Suprapubic skin (tissue), 4 donors: ENCODE measurements around the gene CTNND2. TPM values are rescaled to one million over a fixed set of nuclear protein-coding genes. Genes with fewer than 3 reads are reported as not detected.
A peak's percentile ranks its signal among the peaks of the same experiment; 100 is the strongest.

Experiments
- DNase-seq, 2 donors: peaks; one replicate each; pipeline ENCODE4 v3.0.0-alpha.2; 2019; ENCODE audit warnings: low spot score in 2 of 2
- H3K27ac ChIP-seq: fragments of 200-600 bp; sonication (generic); one replicate; pipeline ENCODE4 v1.5.1; 2019
- H3K27me3 ChIP-seq: fragments of 200-600 bp; sonication (generic); one replicate; pipeline ENCODE4 v1.5.1; 2019
- H3K36me3 ChIP-seq: fragments of 200-600 bp; sonication (generic); one replicate; pipeline ENCODE4 v1.5.1; 2019
- H3K4me1 ChIP-seq: fragments of 200-600 bp; sonication (generic); one replicate; pipeline ENCODE4 v1.5.1; 2019
- H3K4me3 ChIP-seq: fragments of 200-600 bp; sonication (generic); one replicate; pipeline ENCODE4 v1.5.1; 2019; ENCODE audit warnings: mild to moderate bottlenecking
- H3K9me3 ChIP-seq: fragments of 200-600 bp; sonication (generic); one replicate; pipeline ENCODE4 v1.5.1; 2019
- EP300 ChIP-seq: sonication (generic); formaldehyde crosslinking; IDR thresholded peaks from one replicate; pipeline ENCODE4 v1.6.1; 2017; ENCODE audit warnings: antibody characterized with exemption
- POLR2A ChIP-seq, 2 donors: fragments of 450-650 bp; IDR thresholded peaks; one replicate each; pipeline ENCODE4 v1.6.1; 2017; ENCODE audit warnings: antibody characterized with exemption in 2 of 2, mild to moderate bottlenecking in 2 of 2, moderate library complexity in 2 of 2
- POLR2AphosphoS5 ChIP-seq, 3 donors: sonication (generic); formaldehyde crosslinking; IDR thresholded peaks; one replicate each; pipeline ENCODE4 v1.6.1; 2017; ENCODE audit warnings: antibody characterized with exemption in 3 of 3
- WGBS: methylation state at CpG from one replicate; pipeline ENCODE4 v1.1.5; 2018; 5-methylcytosine and 5-hydroxymethylcytosine counted together
- total RNA-seq, 4 donors: library from RNA; depleted of rRNA; stranded (reverse); fragments of >200 nt; gene quantifications; one replicate each; pipeline ENCODE4 v1.1.0, GENCODE V29; 2016
- TF ChIP-seq, protein P1 (sequence below), 2 donors: fragments of 200-600 bp in 1 of 2; fragments of 450-650 bp in 1 of 2; sonication (generic) in 1 of 2; IDR thresholded peaks; one replicate each; pipeline ENCODE4 v1.5.1; 2016 to 2019; ENCODE audit warnings: antibody characterized with exemption in 2 of 2, mild to moderate bottlenecking in 1 of 2, moderate library complexity in 1 of 2

CTNND2 gene
- total RNA-seq, 4 donors from 2014 or later, result 0.40 to 3.8 (median 2.2) TPM

DNA sequence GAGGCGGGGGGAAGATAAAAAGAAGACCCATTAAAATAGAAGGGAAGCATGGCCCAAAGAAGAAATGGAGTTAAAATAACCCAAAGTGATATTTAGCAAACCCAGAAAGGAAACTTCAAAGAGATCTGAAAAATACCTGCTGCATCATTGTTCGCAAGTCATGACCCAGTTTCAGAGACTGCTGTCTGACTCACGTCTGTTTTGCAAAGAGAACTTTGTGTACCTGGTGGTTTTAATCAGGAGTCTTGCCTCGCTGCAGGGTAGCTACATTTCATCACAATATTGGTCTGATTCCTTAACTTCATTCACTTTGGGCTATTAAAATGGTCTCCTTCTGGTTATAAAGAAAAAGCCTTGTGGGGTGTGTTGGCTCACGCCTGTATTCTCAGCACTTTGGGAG is 682.1 kb downstream of the CTNND2 start:
- no peaks in the 10 kb centered on the region for H3K27me3 ChIP-seq
- no peaks in the 10 kb centered on the region for H3K4me1 ChIP-seq
- no peak overlapping the region for H3K4me3 ChIP-seq
- H3K36me3 ChIP-seq, result no peaks in the 10 kb centered on the region
- TF ChIP-seq, protein P1, sequence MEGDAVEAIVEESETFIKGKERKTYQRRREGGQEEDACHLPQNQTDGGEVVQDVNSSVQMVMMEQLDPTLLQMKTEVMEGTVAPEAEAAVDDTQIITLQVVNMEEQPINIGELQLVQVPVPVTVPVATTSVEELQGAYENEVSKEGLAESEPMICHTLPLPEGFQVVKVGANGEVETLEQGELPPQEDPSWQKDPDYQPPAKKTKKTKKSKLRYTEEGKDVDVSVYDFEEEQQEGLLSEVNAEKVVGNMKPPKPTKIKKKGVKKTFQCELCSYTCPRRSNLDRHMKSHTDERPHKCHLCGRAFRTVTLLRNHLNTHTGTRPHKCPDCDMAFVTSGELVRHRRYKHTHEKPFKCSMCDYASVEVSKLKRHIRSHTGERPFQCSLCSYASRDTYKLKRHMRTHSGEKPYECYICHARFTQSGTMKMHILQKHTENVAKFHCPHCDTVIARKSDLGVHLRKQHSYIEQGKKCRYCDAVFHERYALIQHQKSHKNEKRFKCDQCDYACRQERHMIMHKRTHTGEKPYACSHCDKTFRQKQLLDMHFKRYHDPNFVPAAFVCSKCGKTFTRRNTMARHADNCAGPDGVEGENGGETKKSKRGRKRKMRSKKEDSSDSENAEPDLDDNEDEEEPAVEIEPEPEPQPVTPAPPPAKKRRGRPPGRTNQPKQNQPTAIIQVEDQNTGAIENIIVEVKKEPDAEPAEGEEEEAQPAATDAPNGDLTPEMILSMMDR (IDR thresholded peaks at IDR 0.05), result no peak
- TF ChIP-seq POLR2AphosphoS5 (IDR thresholded peaks at IDR 0.05), result no peak
- TF ChIP-seq POLR2A (IDR thresholded peaks at IDR 0.05), result no peak
- no peak for TF ChIP-seq EP300
- no peak for DNase-seq
- H3K9me3 ChIP-seq, result no peaks in the 10 kb centered on the region
- H3K27ac ChIP-seq, result peak overlapping the region; percentile 40
- 79% methylated on average over 5 of the region's 5 CpGs for WGBS

GRCh38 chr5:11214864-11215644 is 689.2 kb downstream of the CTNND2 start:
- Histone ChIP-seq H3K4me3 (no peak overlapping the region), H3K36me3 (no peaks in the 10 kb centered on the region), H3K4me1 (no peaks in the 10 kb centered on the region), H3K27ac (no peak overlapping the region), H3K9me3 (no peaks in the 10 kb centered on the region), H3K27me3 (no peaks in the 10 kb centered on the region)
- WGBS, result 76% methylated on average over 7 of the region's 7 CpGs
- DNase-seq, result no peak
- TF ChIP-seq, protein P1 (IDR thresholded peaks at IDR 0.05), result no peak
- TF ChIP-seq EP300, result no peak
- TF ChIP-seq POLR2A (IDR thresholded peaks at IDR 0.05), result no peak
- no peak for TF ChIP-seq POLR2AphosphoS5 (IDR thresholded peaks at IDR 0.05)

DNA sequence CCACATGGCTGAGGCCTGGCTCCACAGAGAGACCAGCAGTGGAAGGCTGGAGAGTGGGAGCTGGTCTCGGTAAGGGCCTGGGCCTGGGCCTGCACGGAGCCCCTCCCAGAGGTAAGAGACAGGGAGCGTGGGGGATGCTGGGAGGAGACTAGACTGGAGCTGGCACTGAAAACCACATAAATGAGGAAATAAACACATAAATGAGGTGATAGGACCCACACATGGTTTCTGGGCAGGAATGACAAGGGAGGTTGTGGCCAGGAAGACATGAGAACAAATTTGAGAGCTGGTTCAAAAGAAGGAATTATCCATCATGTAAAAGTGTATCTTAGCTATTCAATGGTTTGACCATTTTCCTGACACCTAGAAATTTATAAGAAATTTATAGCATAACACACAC is 691.5 kb downstream of the CTNND2 start:
- H3K4me3 ChIP-seq, result no peak overlapping the region
- TF ChIP-seq, protein P1 (IDR thresholded peaks at IDR 0.05), result no peak
- TF ChIP-seq EP300 (no peak), POLR2A (IDR thresholded peaks at IDR 0.05) (no peak), POLR2AphosphoS5 (IDR thresholded peaks at IDR 0.05) (no peak)
- no peak for DNase-seq
- no peaks in the 10 kb centered on the region for H3K4me1 ChIP-seq
- no peaks in the 10 kb centered on the region for H3K27me3 ChIP-seq
- no peak overlapping the region for H3K27ac ChIP-seq
- whole genome bisulfite sequencing, result 87% methylated on average over 3 of the region's 3 CpGs
- no peaks in the 10 kb centered on the region for H3K9me3 ChIP-seq
- no peaks in the 10 kb centered on the region for H3K36me3 ChIP-seq

DNA sequence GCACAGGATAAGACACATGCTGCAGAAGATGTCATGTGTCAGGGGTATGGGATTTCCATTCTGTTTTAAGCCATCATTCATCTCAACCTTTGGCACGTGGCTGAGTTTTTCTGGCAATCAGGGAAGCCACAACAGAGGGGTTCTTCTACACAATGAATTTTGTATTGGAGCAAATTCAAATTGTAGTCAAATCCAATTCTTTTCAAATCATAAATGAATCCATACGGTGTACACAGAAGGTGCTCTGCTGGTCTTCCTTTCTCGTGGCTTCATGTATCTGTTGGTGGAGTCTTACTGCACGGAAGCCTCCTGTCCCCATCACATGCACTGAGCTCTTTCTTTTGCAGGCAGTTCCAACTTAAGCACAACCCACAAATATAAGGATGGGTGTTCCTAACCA is 706.5 kb downstream of the CTNND2 start:
- WGBS, result 72% methylated on average over 4 of the region's 4 CpGs
- no peak overlapping the region for H3K27ac ChIP-seq
- no peak for DNase-seq
- no peak overlapping the region for H3K4me3 ChIP-seq
- H3K27me3 ChIP-seq, result no peaks in the 10 kb centered on the region
- H3K9me3 ChIP-seq, result no peaks in the 10 kb centered on the region
- TF ChIP-seq, protein P1 (IDR thresholded peaks at IDR 0.05), result no peak
- no peak for TF ChIP-seq POLR2AphosphoS5 (IDR thresholded peaks at IDR 0.05)
- no peak for TF ChIP-seq EP300
- TF ChIP-seq POLR2A (IDR thresholded peaks at IDR 0.05), result no peak
- H3K4me1 ChIP-seq, result no peaks in the 10 kb centered on the region
- H3K36me3 ChIP-seq, result no peaks in the 10 kb centered on the region

- 85% methylated on average over 7 of the region's 7 CpGs for WGBS
- DNase-seq, result no peak
- no peak for TF ChIP-seq POLR2AphosphoS5 (IDR thresholded peaks at IDR 0.05)
- TF ChIP-seq EP300, result no peak
- TF ChIP-seq, protein P1 (IDR thresholded peaks at IDR 0.05), result no peak
- no peak for TF ChIP-seq POLR2A (IDR thresholded peaks at IDR 0.05)
- no peaks in the 10 kb centered on the region for H3K36me3 ChIP-seq
- no peaks in the 10 kb centered on the region for H3K27me3 ChIP-seq
- no peak overlapping the region for H3K4me3 ChIP-seq
- H3K4me1 ChIP-seq, result no peaks in the 10 kb centered on the region
- H3K27ac ChIP-seq, result no peak overlapping the region
- no peaks in the 10 kb centered on the region for H3K9me3 ChIP-seq
Observed at GRCh38 chr5:11191673-11192072, 712.6 kb downstream of the CTNND2 start.
